BLaER1 treated with 17β-estradiol and CSF1 and Interleukin-3, amounts not matched to agents 10 nM and 100 nM (cell line): Measurements from ENCODE around the gene ZNF804A.

ENCODE experiments used
- H3K27ac ChIP-seq, 11 experiments: shearing (Covaris generic); formaldehyde crosslinking; 2 replicates each; pipeline ENCODE4 v1.8.1; 2022
- H3K27me3 ChIP-seq, 11 experiments: shearing (Covaris generic); formaldehyde crosslinking; 2 replicates each; pipeline ENCODE4 v1.8.1; 2022
- H3K36me3 ChIP-seq, 11 experiments: shearing (Covaris generic); formaldehyde crosslinking; 2 replicates each; pipeline ENCODE4 v1.8.1; 2022
- H3K4me1 ChIP-seq, 10 experiments: shearing (Covaris generic); formaldehyde crosslinking; 2 replicates each; pipeline ENCODE4 v1.8.1; 2022
- H3K4me2 ChIP-seq, 11 experiments: shearing (Covaris generic); formaldehyde crosslinking; 2 replicates each; pipeline ENCODE4 v1.8.1; 2022
- H3K4me3 ChIP-seq, 10 experiments: shearing (Covaris generic); formaldehyde crosslinking; 2 replicates each; pipeline ENCODE4 v1.8.1; 2022
- H3K9ac ChIP-seq, 11 experiments: shearing (Covaris generic); formaldehyde crosslinking; 2 replicates each; pipeline ENCODE4 v1.8.1; 2022
- H3K9me3 ChIP-seq, 11 experiments: shearing (Covaris generic); formaldehyde crosslinking; replicated peaks in 1 of 11; 2 replicates each; pipeline ENCODE4 v1.8.1; 2022
- H4K20me1 ChIP-seq, 11 experiments: shearing (Covaris generic); formaldehyde crosslinking; 2 replicates each; pipeline ENCODE4 v1.8.1; 2022
- Cebpa-rat ChIP-seq, 11 experiments: shearing (Covaris generic); IDR thresholded peaks; 2 replicates each; pipeline ENCODE4 v1.8.1; 2022

ZNF804A gene

DNA sequence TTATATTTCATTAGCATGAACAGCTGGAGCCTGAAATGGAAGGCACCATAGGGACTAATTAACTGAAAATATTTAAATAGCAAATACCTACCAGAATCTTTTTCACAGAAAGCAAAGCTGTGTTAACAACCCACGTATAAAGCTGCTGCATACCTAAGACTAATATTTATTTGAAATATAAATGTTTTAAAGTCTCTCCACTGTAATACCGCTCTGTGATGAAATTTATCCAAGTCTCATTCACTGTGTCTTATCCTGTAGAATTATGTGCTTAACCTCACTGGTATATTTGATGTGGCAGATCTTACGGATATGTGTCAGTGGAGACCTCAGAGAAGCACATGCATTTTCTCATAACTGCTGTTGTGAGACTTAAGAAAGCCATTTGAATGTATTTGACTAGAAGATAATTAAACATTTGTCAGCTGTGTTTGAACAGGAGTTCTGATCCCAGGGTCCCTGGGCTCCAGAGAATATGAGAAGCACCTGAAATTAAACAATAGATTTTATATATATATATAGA lies 373.3 kb downstream of the ZNF804A start:
- H3K4me2 ChIP-seq = no peak overlapping the region
- H3K4me1 ChIP-seq = no peaks in the 10 kb centered on the region
- no peak overlapping the region for H3K27ac ChIP-seq
- no peak overlapping the region for H3K9ac ChIP-seq
- H4K20me1 ChIP-seq = no peaks in the 10 kb centered on the region
- no peaks in the 10 kb centered on the region for H3K36me3 ChIP-seq
- H3K9me3 ChIP-seq = peaks cover 0 to 8% (median 6%) of the 10 kb centered on the region in 11 experiments; a peak in 6 of 22 replicates
- TF ChIP-seq Cebpa-rat (IDR thresholded peaks at IDR 0.05) = no peak
- no peaks in the 10 kb centered on the region for H3K27me3 ChIP-seq
- no peak overlapping the region for H3K4me3 ChIP-seq
